Measurements from ENCODE around the gene CTU1.

Gene CTU1

DNA sequence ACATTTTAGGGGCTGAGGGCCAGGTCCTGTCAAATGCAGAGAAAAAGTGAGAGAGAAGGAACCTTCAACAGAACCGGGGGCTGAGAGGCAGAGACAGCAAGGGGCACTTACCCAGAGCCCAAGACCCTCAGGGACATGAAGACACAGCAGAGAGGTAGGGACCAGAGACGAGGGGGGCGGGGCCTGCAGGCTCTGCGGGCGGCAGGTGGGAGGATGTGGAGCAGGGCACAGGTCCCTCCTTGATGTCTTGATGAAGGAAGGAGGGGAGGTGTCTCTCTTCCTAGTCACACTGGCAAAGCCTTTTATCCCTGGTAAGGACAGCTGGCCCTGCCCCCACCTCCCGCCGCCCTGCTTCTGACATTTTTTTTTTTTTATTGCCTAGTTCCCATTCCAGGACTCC is 25.6 kb downstream of the CTU1 start, which contains the start of gene KLK14:
KLK14 (minus strand) TSS at position 277 of the 400 bp plus-strand sequence; CDS start at position 4, 273 bp downstream.
- DNase-seq (ENCODE audit: low spot score), result no peak

DNA sequence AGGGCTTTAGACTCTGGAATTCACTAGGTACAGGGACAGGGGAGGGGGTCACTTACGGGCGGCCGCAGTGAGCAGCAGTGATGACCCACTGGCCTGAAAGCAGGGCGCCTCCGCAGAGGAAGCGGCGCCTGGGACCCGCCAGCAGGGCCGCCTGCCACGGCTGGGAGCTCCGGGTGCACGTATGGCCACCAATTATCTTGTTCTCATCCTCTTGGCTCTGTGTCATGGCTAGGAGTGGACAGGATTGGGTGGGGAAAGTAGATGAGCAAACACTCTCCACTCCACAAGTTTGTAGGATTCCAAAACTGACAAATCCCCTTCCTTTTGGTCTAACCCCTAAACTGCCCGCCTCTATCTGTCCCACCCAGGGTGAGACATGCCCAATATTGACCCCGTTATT is 26.7 kb downstream of the CTU1 start:
- DNase-seq (ENCODE audit: low spot score), result no peak

DNA sequence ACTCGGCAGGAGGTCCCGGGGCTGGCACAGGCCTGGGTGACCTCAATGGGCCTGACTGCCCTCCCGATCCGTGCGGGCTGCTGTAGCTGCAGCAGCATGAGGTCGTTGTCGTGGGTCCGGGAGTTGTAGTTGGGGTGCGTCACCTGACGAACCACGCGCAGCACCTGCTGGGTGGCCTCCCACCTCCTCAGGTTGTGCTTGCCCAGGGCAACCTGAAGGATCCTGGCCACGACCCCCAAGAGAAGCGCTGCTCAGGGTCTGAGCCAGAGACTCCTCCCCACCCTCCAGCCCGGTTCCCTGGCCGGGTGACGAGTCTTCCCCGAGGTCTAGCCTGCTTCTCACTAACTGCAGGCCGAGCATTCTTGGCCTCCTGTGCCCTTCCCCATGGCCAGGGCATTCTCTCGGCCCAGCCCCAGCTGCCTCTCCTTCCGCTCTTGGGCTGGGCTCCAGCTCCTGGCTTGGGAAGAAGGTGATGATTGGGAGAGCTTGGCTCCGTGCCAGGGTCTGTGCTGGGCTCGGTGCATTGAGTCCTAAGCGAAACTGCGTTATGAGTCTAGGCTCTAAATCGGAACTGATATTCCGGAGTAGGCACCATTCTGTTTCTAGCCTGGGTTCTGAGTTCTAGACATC is 28.6 kb downstream of the CTU1 start:
- DNase-seq (ENCODE audit: low spot score), result no peak

DNA sequence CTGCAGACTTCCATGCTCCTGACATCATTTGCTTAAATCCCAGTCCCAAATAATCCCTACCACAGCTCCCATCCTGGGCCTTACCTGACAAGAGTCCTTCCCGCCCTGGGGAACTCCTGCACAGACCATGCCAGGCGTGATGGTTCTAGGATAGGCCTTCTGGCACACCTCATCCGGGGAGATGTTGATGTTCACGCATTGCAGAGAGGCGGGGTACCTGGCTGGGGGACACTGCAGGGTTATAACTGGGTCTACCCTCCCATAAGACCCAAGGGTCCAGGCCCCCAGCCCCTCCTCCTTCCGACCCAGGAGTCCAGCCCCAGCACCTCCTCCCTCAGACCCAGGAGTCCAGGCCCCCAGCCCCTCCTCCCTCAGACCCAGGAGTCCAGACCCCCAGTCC is 29.5 kb downstream of the CTU1 start:
- DNase-seq (ENCODE audit: low spot score), result no peak

DNA sequence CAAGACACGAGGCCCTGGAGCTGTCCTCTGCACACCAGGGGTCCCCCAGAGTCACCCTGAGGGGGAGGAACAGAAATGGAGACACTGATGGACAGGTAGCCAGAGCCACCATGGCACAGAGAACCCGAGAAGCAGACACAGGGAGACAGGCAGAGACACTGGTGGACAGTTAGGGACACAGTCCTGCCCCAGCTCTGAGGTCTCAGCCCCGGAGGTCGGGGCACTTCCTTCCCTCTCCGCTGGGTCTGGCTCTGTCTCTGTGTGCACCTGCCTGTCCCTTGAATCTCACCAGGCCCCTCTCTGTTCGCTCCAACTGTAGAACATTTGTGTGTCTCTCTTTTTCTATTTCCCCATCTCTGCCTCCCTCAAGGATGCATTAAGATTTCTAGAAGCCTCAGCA is 30.1 kb downstream of the CTU1 start:
- DNase-seq (ENCODE audit: low spot score), result no peak

DNA sequence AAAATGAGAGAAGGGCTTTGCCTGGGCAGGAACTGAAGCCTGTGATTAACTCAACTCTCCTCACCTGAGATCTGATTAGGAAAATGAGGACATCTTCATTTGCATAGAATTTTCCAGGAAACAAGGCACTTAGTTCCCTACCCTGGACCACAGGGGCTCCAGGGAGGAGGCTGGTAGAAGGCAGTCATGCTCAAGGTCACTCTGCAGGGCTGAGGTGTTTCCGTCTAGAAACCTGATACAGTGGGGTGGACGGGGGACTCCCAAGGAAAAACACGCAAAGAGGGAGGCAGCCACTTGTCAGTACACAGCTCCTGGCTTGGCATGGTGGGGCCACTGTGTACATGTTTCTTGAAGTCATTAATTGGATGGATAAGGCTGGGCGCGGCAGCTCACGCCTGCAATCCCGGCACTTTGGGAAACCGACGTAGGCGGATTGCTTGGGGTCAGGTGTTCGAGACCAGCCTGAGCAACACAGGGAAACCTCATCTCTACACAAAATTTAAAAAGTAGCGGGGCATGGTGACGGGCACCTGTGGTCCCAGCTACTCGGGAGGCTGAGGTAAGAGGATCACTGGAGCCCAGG is 31.5 kb downstream of the CTU1 start:
- no peak for DNase-seq (ENCODE audit: low spot score)

DNA sequence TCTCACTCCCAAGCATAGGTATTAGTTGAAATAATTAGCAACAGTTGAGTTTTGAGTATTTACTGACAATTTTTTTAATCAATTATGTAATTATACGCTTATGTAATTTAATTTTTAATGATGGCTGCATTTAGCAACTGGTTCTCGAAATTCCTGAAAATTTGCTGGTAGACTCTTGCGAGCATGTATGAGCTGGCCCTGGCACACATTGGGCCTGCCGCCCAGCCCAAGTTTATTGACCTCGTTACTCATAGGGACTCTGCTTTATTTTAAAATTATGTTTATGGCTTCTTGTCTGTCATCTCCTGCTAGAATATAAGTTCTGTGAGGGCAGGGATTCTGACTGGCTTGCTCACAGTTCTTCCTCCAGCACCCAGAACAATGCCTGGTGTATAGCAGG is 32.2 kb downstream of the CTU1 start:
- DNase-seq (ENCODE audit: low spot score), result no peak

DNA sequence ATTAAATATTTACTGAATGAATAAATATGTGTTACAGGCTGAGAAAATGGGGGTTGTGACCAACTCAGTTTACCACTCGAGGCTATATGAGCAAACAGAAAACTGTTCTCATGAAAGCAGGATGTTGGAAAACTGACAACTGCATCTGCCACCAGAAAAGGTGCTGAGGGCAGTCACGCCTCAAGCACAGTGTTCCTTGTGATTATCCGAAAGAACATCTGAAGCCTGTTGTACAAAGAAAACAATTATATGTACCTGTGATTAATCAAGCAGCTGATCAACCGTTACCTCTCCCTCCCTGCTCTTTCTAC is 37.2 kb downstream of the CTU1 start:
- no peak for DNase-seq (ENCODE audit: low spot score)

DNA sequence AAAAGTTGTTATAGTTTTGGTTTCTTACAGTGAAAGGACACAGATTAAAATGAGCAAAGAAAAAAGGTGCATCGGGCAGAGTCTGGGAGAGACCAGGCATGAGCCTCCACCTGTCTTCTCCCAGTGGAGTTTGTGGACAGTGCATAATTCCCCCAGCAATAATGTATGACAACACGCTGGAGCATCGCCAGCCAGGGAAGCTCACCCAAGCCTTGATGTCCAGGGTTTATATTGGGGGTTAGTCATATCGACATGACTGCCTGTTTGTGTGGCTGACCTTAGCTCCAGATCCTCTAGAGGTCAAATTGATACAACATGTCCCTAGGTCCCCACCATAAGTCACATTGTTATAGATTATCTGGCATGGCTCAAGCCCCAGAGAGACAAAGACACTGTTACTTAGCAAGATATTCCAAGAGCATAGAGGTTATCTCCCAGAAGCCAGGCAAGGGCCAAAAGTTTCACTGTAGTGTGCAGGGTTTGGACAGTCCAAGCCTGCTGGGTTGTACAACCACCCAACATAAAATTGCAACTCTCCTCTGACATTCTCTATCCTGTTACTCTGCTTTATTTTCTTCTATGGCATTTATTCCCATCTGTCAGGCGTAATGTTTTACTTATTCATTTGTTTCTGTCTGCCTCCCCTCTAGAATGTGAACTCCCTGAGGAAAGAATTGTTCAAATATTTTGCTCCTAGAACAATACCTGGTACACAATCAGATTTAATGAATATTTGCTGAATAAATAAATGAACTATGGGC is 37.7 kb downstream of the CTU1 start:
- no peak for DNase-seq (ENCODE audit: low spot score)

DNA sequence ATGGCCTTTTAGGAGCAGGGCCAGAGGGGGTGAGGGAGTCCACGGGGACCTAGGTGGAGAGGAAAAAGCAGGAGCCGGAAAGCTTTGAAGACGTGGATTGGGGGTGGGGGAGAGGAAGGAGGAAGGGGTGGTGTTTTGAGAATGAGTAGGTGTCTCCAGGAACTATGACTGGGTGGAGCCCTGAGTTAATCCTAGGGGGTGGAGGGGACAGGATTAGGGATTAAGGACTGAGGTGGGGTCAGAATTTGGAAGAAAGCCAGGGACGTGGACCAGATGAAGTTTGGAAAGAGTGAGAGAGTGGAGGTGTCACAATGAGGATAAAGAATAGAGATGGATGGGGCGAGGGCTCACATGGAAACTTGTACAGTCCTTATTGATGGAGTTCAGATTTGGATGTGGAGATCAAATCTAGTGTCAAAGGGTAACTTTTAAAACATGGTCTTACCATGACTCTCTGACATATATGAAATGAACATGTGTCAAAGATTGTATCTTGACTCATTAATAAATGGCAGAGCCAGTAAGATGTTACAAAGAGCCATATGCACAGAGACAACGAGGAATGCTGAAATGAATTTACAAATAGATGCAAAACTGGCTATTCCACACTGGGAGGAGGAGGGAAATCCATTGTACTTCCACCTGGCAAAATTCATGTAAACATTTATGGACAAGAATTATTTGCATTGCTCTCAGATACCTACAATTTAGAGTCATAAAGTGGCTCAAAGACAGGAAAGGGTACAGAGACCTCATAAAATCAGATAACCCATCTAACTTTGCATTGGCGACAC is 41.6 kb downstream of the CTU1 start:
- no peak for DNase-seq (ENCODE audit: low spot score)

DNA sequence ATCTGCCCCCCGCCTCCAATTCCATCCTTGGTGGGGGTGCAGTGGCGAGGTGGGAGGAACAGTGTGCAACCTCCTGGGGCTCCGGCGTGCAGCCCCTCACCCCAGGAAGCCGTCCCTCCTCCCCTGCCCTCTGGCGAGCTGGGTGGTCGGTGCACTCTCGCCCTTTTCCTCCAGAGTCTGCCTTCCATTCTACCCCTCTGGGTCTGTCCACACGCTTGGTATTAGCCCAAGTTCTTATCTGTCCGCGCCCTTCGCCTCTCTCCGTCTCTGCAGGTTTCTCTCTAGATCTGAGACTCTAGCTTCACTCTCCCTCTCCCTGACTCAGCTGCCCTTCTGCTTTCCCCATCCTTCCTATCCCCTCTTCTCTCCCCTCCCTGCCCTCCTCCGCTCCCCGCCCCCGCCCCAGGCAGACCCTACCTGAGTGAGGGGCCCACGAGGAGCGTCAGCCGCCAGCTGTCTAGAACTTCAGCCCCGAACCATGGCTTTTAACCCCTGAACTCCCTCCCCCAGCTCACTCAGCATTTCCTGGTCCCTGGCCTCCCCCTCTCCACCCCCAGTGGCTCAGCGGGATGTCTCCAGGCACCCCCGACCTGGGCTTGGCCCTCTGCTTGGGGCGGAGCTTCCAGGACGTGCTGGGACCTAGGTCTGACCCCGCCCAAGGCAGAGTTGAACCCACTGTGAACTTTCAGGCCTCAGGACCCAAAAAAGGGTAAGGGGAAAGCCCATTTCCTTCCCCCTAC is 42.8 kb downstream of the CTU1 start:
- no peak for DNase-seq (ENCODE audit: low spot score)

DNA sequence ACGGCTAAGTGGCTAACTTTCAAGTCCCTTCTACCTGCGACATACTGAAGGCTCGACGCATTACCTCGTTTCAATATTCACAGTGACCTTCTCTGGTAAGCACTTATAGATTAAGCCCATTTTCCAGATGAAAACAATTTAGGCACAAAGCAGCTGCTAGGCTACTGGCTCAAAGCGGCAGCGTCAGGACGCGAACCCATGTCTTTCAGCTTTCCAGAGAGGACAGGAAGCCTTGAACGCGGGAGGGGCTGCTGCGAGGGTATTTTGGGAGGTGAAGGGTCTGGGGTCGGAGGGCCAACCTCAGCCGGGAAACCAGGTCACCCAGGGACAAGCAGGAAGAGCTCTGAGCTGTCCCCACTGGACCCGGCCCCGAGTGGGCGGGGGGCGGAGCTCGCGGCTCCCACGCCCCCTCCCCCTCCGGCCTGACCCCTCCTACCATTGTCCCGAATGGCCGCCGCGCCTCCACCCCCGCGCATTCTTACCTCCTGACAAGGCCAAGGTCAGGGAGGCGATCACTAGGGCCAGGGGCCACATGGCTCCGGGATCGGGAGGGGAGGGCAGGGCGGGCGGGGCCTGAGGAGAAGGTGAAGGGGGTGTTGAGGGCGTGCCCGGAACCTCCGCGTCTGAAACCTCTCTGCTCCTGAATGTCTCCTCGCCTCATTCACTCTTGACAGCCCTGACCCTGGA is 43.5 kb downstream of the CTU1 start, which contains the start of gene KLK13:
KLK13 (minus strand) TSS at position 559 of the 687 bp plus-strand sequence; CDS start at position 534, 25 bp downstream.
- DNase-seq (ENCODE audit: low spot score), result no peak

DNA sequence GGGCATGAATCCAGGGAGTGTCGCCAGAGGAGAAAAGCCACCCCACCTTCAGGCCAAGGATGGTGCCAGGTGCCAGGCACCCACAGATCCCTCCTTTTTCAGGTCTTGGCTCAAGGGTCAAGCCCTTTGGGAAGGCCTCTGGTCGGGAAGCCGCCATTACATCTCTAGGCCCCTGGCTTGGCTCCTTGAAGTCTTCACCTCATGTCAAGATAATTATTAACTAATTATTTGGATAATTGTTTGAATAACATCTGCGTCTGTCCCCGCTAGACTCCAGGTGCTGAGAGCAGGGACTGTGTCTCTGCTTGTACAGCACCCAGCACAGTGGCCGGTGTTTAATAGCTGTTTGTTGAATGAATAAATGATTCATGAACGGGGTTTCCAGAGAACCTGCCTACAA is 44.5 kb downstream of the CTU1 start:
- DNase-seq (ENCODE audit: low spot score), result no peak

DNA sequence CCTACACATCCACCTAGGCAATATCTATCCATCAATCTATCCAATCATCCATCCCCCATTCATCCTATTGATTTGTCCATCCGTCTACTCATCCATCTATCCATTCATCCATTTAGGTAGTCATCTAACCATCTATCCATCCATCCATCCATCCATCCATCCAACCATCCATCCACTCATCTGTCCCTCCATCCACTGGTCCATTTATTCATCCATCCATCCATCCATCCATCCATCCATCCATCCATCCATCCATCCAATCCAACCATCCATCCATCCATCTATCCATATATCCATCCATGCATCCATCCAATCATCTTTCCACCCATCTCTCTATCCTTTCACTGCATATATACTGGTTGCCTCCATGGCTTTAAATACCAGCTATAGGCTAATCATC is 47.2 kb downstream of the CTU1 start:
- DNase-seq (ENCODE audit: low spot score), result no peak

DNA sequence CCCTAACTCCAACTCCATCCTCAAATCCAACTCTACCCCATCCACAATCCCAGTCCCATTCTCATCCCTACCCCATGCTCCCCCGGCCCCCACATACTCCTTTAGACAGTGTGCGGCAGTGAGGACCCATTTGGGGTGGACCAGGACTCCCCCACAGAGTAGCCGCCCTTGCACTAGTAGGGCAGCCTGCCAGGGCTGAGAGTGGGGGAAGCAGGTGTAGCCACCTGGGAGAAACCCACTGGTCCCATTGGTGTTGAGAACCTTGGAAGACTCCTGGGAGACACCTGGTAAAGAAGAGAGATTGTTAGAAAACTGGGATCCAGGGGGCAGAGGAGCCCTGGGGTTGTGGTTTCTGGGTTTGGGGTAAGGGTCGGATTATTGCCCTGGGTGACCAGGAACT is 47.9 kb downstream of the CTU1 start:
- DNase-seq (ENCODE audit: low spot score), result no peak

DNA sequence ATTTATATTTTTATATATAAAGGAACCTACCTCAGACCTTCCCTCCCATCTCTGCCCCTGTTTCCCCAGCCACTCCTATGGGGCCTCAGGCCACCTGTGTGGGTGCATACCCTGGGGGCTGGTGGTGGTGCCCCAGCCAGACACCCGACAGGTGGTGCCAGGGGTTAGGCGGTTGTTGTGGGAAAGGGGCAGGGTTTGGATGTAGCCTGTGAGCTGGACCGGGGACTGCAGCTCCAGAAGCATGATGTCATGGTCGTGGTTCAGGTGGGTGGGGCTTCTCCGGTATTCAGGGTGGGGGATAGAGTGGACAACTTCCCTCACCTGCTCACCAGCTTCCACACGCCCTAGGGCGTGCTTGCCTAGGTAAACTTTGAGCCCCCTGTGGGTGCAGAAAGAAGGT is 48.5 kb downstream of the CTU1 start:
- no peak for DNase-seq (ENCODE audit: low spot score)

DNA sequence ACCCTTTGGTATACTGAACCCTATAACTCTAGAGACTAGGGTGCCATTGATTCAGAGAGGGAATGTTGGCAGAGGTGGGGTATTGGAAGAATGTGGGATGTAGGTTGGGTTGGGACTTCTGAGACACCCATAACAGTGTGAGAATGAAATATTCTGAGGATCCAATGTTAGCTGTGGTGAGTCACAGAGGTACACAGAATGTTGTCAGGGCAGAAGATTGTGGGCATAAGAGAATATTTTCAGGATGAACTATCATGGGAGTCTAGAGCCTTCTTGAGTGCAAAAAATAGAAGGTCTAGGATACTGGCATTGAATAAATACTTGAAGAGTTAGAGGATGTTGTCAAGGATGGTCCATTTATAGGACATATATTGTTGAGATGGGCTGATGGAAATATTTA is 52.3 kb downstream of the CTU1 start:
- no peak for DNase-seq (ENCODE audit: low spot score)
